Central memory CD8-positive, alpha-beta T cell (primary cell): ENCODE results near the gene ADH1B.
"Not testable (repeated sequence)": the region's sequence is repeated elsewhere in the genome, so short reads cannot be mapped to it uniquely, and the experiment has no call there.

Experiments
- ATAC-seq: fragments of 150-1000 bp; cut with Tn5 transposase; replicated peaks from 2 replicates; pipeline ENCODE4 v1.10.0; 2022; ENCODE audit warnings: mild to moderate bottlenecking, moderate FRiP score, moderate number of reproducible peaks; ENCODE audit not compliant: poor library complexity, severe bottlenecking; ENCODE audit errors: extremely low read depth
- DNase-seq, 2 donors: peaks; one replicate each; pipeline ENCODE4 v3.0.0; 2021; ENCODE audit warnings: low spot score in 2 of 2
- H3K27ac Mint-ChIP-seq: one replicate; pipeline ENCODE4 v1.8.0; 2022; ENCODE audit warnings: low read depth, mild to moderate bottlenecking, moderate library complexity, mixed read lengths
- H3K27me3 Mint-ChIP-seq: one replicate; pipeline ENCODE4 v1.8.0; 2022; ENCODE audit warnings: mixed read lengths
- H3K36me3 Mint-ChIP-seq: one replicate; pipeline ENCODE4 v1.8.0; 2022; ENCODE audit warnings: mild to moderate bottlenecking, moderate library complexity, mixed read lengths; ENCODE audit not compliant: insufficient read depth
- H3K4me1 Mint-ChIP-seq: one replicate; pipeline ENCODE4 v1.8.0; 2022; ENCODE audit warnings: mixed read lengths
- H3K4me3 Mint-ChIP-seq: one replicate; pipeline ENCODE4 v1.8.0; 2022; ENCODE audit warnings: mild to moderate bottlenecking, moderate library complexity, mixed read lengths
- H3K9me3 Mint-ChIP-seq: one replicate; pipeline ENCODE4 v1.8.0; 2022; ENCODE audit warnings: mixed read lengths

Gene ADH1B

DNA sequence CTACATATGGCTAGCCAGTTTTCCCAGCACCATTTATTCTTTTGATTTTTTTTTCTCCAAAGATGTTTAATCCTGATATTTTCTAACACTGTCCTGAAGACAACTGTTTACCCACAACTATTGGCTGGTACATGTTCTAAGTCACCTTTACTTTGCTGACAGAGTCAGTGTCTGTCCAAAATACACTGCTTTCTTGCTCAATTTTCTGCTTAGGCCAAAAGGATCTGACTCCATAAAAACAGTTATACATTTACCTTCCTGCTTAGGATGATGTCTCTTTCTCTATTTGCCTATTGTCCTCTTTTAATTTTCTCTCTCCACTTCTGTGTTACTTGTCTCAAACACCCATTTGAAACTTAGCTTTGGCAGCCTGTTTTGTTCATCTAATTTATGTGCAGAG, 28.1 kb upstream of the ADH1B start:
- DNase-seq (no peak), ATAC-seq (no peak)
- Mint-ChIP-seq H3K27me3 (peaks cover 15% of the 10 kb centered on the region), H3K9me3 (peaks cover 5% of the 10 kb centered on the region), H3K27ac (no peak overlapping the region), H3K4me3 (no peak overlapping the region), H3K36me3 (no peaks in the 10 kb centered on the region), H3K4me1 (no peaks in the 10 kb centered on the region)

DNA sequence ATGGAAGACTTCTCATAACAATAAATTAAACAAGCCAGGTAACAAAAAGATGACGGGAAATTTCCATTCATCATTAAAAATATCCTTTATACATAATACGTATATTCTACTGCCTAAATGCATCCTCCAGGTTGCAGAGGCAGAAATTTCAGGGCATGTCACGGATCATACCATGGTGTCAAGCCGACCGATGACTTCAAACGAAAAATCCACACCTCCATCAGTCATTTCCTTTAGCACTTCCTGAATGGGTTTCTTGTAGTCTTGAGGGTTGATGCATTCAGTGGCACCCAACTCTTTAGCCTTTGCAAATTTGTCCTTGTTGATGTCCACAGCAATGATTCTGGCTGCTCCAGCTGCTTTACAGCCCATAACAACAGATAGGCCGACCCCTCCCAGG, 21.4 kb upstream of the ADH1B start:
- H3K27me3 Mint-ChIP-seq, H3K4me1 Mint-ChIP-seq, DNase-seq, H3K9me3 Mint-ChIP-seq, H3K27ac Mint-ChIP-seq, ATAC-seq, H3K4me3 Mint-ChIP-seq, H3K36me3 Mint-ChIP-seq: not testable (repeated sequence)

DNA sequence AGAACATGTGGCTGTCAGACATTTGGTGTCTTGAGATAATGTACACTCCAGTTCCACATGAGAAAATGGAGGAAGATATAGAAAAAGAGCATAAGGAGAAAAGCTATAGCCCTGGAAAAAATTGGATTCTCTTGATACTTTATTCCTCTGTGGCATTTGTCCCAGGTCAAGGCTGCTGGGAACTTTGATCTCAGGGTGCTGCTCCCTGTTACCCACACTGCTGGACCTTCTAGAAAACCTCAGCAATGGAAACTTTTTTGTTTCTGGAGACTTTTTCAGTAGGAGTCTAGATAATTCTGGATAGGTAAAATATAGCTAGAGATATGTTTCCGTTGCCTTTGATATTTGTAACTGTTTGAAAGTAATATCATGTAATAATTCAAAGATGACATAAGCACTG, 20.2 kb upstream of the ADH1B start:
- ATAC-seq = no peak
- H3K27ac Mint-ChIP-seq = no peak overlapping the region
- no peak for DNase-seq
- peaks cover 16% of the 10 kb centered on the region for H3K27me3 Mint-ChIP-seq
- no peaks in the 10 kb centered on the region for H3K4me1 Mint-ChIP-seq
- no peak overlapping the region for H3K4me3 Mint-ChIP-seq
- no peaks in the 10 kb centered on the region for H3K36me3 Mint-ChIP-seq
- no peaks in the 10 kb centered on the region for H3K9me3 Mint-ChIP-seq

- no peak overlapping the region for H3K4me3 Mint-ChIP-seq
- DNase-seq (no peak), ATAC-seq (no peak)
- no peaks in the 10 kb centered on the region for H3K36me3 Mint-ChIP-seq
- no peaks in the 10 kb centered on the region for H3K4me1 Mint-ChIP-seq
- no peak overlapping the region for H3K27ac Mint-ChIP-seq
- H3K9me3 Mint-ChIP-seq = no peaks in the 10 kb centered on the region
- peaks cover 21% of the 10 kb centered on the region for H3K27me3 Mint-ChIP-seq
These were observed 18.0 kb upstream of the ADH1B start for GRCh38 chr4:99339172-99339571.

- DNase-seq = no peak
- no peak overlapping the region for H3K27ac Mint-ChIP-seq
- no peaks in the 10 kb centered on the region for H3K4me1 Mint-ChIP-seq
- H3K9me3 Mint-ChIP-seq = no peaks in the 10 kb centered on the region
- no peak overlapping the region for H3K4me3 Mint-ChIP-seq
- H3K27me3 Mint-ChIP-seq = peaks cover 21% of the 10 kb centered on the region
- ATAC-seq = no peak
- no peaks in the 10 kb centered on the region for H3K36me3 Mint-ChIP-seq
These were observed 15.4 kb upstream of the ADH1B start for GRCh38 chr4:99336553-99336952.

GRCh38 chr4:99334880-99335279, 13.7 kb upstream of the ADH1B start:
- ATAC-seq (no peak), DNase-seq (no peak)
- no peaks in the 10 kb centered on the region for H3K4me1 Mint-ChIP-seq
- H3K36me3 Mint-ChIP-seq = no peaks in the 10 kb centered on the region
- H3K4me3 Mint-ChIP-seq = no peak overlapping the region
- no peak overlapping the region for H3K27ac Mint-ChIP-seq
- peaks cover 13% of the 10 kb centered on the region for H3K27me3 Mint-ChIP-seq
- no peaks in the 10 kb centered on the region for H3K9me3 Mint-ChIP-seq

GRCh38 chr4:99330648-99331047, 9.4 kb upstream of the ADH1B start:
- no peaks in the 10 kb centered on the region for H3K36me3 Mint-ChIP-seq
- H3K4me3 Mint-ChIP-seq = no peak overlapping the region
- no peaks in the 10 kb centered on the region for H3K27me3 Mint-ChIP-seq
- ATAC-seq (no peak), DNase-seq (no peak)
- H3K9me3 Mint-ChIP-seq = no peaks in the 10 kb centered on the region
- H3K4me1 Mint-ChIP-seq = no peaks in the 10 kb centered on the region
- no peak overlapping the region for H3K27ac Mint-ChIP-seq

GRCh38 chr4:99329876-99330275, 8.7 kb upstream of the ADH1B start:
- Mint-ChIP-seq H3K9me3 (no peaks in the 10 kb centered on the region), H3K4me1 (no peaks in the 10 kb centered on the region)
- no peak for DNase-seq

GRCh38 chr4:99324979-99325378, 3.8 kb upstream of the ADH1B start:
- no peaks in the 10 kb centered on the region for H3K27me3 Mint-ChIP-seq
- no peaks in the 10 kb centered on the region for H3K9me3 Mint-ChIP-seq
- H3K36me3 Mint-ChIP-seq = no peaks in the 10 kb centered on the region
- ATAC-seq = no peak
- no peak for DNase-seq
- H3K4me3 Mint-ChIP-seq = no peak overlapping the region
- no peaks in the 10 kb centered on the region for H3K4me1 Mint-ChIP-seq
- no peak overlapping the region for H3K27ac Mint-ChIP-seq

More at GRCh38 chr4:99329876-99330275, 8.7 kb upstream of the ADH1B start:
- Mint-ChIP-seq H3K27ac (no peak overlapping the region), H3K4me3 (no peak overlapping the region), H3K36me3 (no peaks in the 10 kb centered on the region), H3K27me3 (no peaks in the 10 kb centered on the region)
- no peak for ATAC-seq

DNA sequence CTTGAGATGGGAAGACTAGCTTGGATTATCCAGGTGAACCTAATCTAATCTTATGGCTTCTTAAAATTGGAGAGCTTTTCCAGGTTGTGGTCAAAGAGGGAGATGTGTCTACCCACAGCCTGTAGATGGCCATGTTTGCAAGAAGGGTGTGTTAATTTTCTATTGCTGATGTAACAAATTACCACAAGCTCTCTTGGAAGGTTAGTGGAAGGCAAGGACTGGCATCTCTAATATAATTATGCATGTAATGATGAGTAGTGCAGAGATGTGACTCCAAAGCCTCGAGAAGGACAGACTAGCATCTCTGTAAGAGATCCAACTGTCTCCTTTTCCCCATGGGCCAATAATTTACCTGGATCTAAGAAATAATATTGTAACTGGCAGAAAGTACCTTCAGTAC, 3.2 kb upstream of the ADH1B start:
- H3K9me3 Mint-ChIP-seq = no peaks in the 10 kb centered on the region
- no peak overlapping the region for H3K4me3 Mint-ChIP-seq
- no peaks in the 10 kb centered on the region for H3K27me3 Mint-ChIP-seq
- no peaks in the 10 kb centered on the region for H3K36me3 Mint-ChIP-seq
- H3K27ac Mint-ChIP-seq = no peak overlapping the region
- H3K4me1 Mint-ChIP-seq = no peaks in the 10 kb centered on the region
- ATAC-seq (no peak), DNase-seq (no peak)

- DNase-seq (no peak), ATAC-seq (no peak)
- no peak overlapping the region for H3K4me3 Mint-ChIP-seq
- no peaks in the 10 kb centered on the region for H3K9me3 Mint-ChIP-seq
- H3K36me3 Mint-ChIP-seq = no peaks in the 10 kb centered on the region
- H3K27ac Mint-ChIP-seq = no peak overlapping the region
- no peaks in the 10 kb centered on the region for H3K4me1 Mint-ChIP-seq
- H3K27me3 Mint-ChIP-seq = no peaks in the 10 kb centered on the region
These were observed 2.6 kb upstream of the ADH1B start for GRCh38 chr4:99323756-99324155.

DNA sequence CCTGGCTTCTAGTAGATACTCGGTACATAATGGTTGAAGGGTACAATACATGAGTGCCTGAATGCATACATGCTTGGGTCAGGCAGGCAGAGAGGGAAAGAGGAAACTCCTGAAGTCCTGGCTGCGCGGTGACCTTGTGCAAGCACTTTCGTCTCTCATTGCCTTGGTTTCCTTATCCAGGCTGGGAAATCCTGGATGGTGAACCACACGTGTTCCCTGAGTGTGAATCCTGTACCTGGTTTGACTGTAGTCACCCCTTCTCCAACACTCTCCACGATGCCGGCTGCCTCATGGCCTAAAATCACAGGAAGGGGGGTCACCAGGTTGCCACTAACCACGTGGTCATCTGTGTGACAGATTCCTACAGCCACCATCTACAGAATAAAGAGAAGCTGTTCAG, 3.4 kb downstream of the ADH1B start:
- not testable (repeated sequence) for H3K4me3 Mint-ChIP-seq, H3K36me3 Mint-ChIP-seq, H3K27ac Mint-ChIP-seq, H3K27me3 Mint-ChIP-seq, H3K4me1 Mint-ChIP-seq, H3K9me3 Mint-ChIP-seq, ATAC-seq, DNase-seq

DNA sequence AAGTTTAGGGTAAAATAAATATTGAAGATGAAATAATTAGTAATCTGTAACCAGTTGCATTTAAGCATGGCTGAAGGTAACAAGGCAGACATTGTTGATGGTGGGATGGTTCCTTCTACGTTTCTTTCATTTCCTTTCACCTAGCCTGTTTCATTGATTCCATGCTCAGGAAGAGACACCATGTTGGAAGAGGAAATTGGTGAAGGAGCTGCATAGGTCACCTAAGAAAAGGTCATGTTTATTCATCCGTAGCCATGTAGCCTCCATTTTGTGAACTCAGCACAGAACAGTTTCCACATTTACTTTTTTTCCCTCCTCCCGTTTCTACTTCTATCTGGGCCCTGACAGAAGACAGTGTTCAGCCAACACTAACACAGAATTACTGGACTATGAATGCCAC, 3.8 kb downstream of the ADH1B start:
- Mint-ChIP-seq H3K27ac (no peak overlapping the region), H3K9me3 (no peaks in the 10 kb centered on the region), H3K27me3 (no peaks in the 10 kb centered on the region), H3K4me3 (no peak overlapping the region), H3K36me3 (no peaks in the 10 kb centered on the region), H3K4me1 (no peaks in the 10 kb centered on the region)
- ATAC-seq = no peak
- DNase-seq = no peak

- no peak overlapping the region for H3K4me3 Mint-ChIP-seq
- no peaks in the 10 kb centered on the region for H3K4me1 Mint-ChIP-seq
- no peaks in the 10 kb centered on the region for H3K9me3 Mint-ChIP-seq
- no peaks in the 10 kb centered on the region for H3K36me3 Mint-ChIP-seq
- no peak overlapping the region for H3K27ac Mint-ChIP-seq
- ATAC-seq (no peak), DNase-seq (no peak)
- H3K27me3 Mint-ChIP-seq = no peaks in the 10 kb centered on the region
These were observed 5.4 kb downstream of the ADH1B start for GRCh38 chr4:99315839-99316238.
